H1 (cell line): ENCODE results near the gene YAF2. TPM values are rescaled to one million over a fixed set of nuclear protein-coding genes. Genes with fewer than 3 reads are reported as not detected.

Experiments
- CTCF ChIA-PET: fragments of 300-600 bp; sonication (Branson Sonifier 250); formaldehyde crosslinking; loops from one replicate; lab custom pipeline; 2021; ENCODE audit not compliant: partially characterized antibody; lab: Charles Lee
- POLR2A ChIA-PET: fragments of 300-600 bp; sonication (Branson Sonifier 250); formaldehyde crosslinking; loops from one replicate; lab custom pipeline; 2021; ENCODE audit warnings: inconsistent platforms; ENCODE audit not compliant: partially characterized antibody; lab: Charles Lee
- DNase-seq, 2 experiments: peaks; one replicate each; pipeline versions ENCODE4 v3.0.0 to v3.0.0-alpha.2; 2010 to 2022; ENCODE audit warnings: low spot score in 2 of 2, low read depth in 1 of 2, mixed read lengths in 1 of 2
- FAIRE-seq: peaks from 2 replicates; lab custom pipeline; 2011; peaks lifted over from hg19 to GRCh38; lab: Jason Lieb, UNC
- H2AFZ ChIP-seq: 2 replicates; pipeline ENCODE4 v1.8.1; 2012; ENCODE audit warnings: low read length, inconsistent platforms
- H2AK5ac ChIP-seq: 2 replicates; pipeline ENCODE4 v1.6.1; 2013; ENCODE audit warnings: low read depth, low read length
- H2BK120ac ChIP-seq: replicated peaks from 2 replicates; pipeline ENCODE3; 2013; ENCODE audit warnings: low read depth, low read length, inconsistent platforms
- H2BK12ac ChIP-seq: 2 replicates; pipeline ENCODE4 v1.6.1; 2013; ENCODE audit warnings: low read depth, low read length
- H2BK15ac ChIP-seq: 2 replicates; pipeline ENCODE4 v1.6.1; 2013; ENCODE audit warnings: low read length
- H2BK20ac ChIP-seq: 2 replicates; pipeline ENCODE4 v1.6.1; 2013; ENCODE audit warnings: low read length
- H2BK5ac ChIP-seq: 2 replicates; pipeline ENCODE4 v1.6.1; 2013; ENCODE audit warnings: low read depth, low read length
- H3K14ac ChIP-seq: 2 replicates; pipeline ENCODE4 v1.6.1; 2013; ENCODE audit warnings: inconsistent platforms; ENCODE audit not compliant: insufficient read length
- H3K18ac ChIP-seq: 2 replicates; pipeline ENCODE4 v1.6.1; 2013; ENCODE audit warnings: low read length; ENCODE audit errors: extremely low read depth
- H3K23ac ChIP-seq: 2 replicates; pipeline ENCODE4 v1.6.1; 2013; ENCODE audit warnings: inconsistent platforms; ENCODE audit not compliant: insufficient read length
- H3K23me2 ChIP-seq: 2 replicates; pipeline ENCODE4 v1.6.1; 2013; ENCODE audit warnings: low read depth, low read length
- H3K27ac ChIP-seq: 2 replicates; pipeline ENCODE4 v1.6.1; 2011; ENCODE audit warnings: low read depth, low read length, inconsistent platforms
- H3K27me3 ChIP-seq, 4 experiments: replicated peaks in 1 of 4; 1 replicate in 1 of 4; 2 replicates in 3 of 4; pipeline versions ENCODE4 v1.6.1 to v1.8.1; 2011 to 2013; ENCODE audit warnings: low read length in 3 of 4, mild to moderate bottlenecking in 3 of 4, inconsistent platforms in 2 of 4, mixed read lengths in 2 of 4, moderate library complexity in 1 of 4; ENCODE audit not compliant: control insufficient read depth in 3 of 4, insufficient read depth in 3 of 4; ENCODE audit errors: extremely low read depth in 1 of 4
- H3K36me3 ChIP-seq, 4 experiments: 2 replicates each; pipeline versions ENCODE4 v1.6.1 to v1.8.1; 2011 to 2013; ENCODE audit warnings: mild to moderate bottlenecking in 4 of 4, low read length in 3 of 4, moderate library complexity in 2 of 4, control low read depth in 1 of 4, inconsistent platforms in 1 of 4; ENCODE audit not compliant: insufficient read depth in 4 of 4, control insufficient read depth in 2 of 4
- H3K4ac ChIP-seq: replicated peaks from 2 replicates; pipeline ENCODE3; 2013; ENCODE audit warnings: low read length, low read depth, mixed read lengths, inconsistent platforms; ENCODE audit not compliant: insufficient read length
- H3K4me1 ChIP-seq, 4 experiments: replicated peaks in 1 of 4; 1 replicate in 1 of 4; 2 replicates in 3 of 4; pipeline versions ENCODE4 v1.6.1 to v1.8.1; 2011 to 2013; ENCODE audit warnings: low read length in 3 of 4, inconsistent platforms in 2 of 4, mixed read lengths in 1 of 4; ENCODE audit not compliant: insufficient read depth in 4 of 4, control insufficient read depth in 3 of 4
- H3K4me2 ChIP-seq, 2 experiments: 2 replicates each; pipeline versions ENCODE4 v1.6.1 to v1.8.1; 2011 to 2013; ENCODE audit warnings: low read depth in 2 of 2, low read length in 2 of 2, control low read depth in 1 of 2, inconsistent platforms in 1 of 2, mild to moderate bottlenecking in 1 of 2; ENCODE audit not compliant: insufficient read depth in 1 of 2
- H3K4me3 ChIP-seq, 4 experiments: fragments of 200-600, 300-600 bp in 1 of 4; sonication (generic), shearing (Covaris generic), sonication (Bioruptor Twin) in 1 of 4; 2 replicates each; pipeline versions ENCODE4 v1.5.1 to v1.8.1; 2011 to 2016; ENCODE audit warnings: low read length in 4 of 4, low read depth in 3 of 4, control low read depth in 2 of 4, inconsistent platforms in 2 of 4, mild to moderate bottlenecking in 2 of 4, mixed read lengths in 1 of 4, moderate library complexity in 1 of 4; ENCODE audit not compliant: insufficient read depth in 2 of 4; ENCODE audit errors: extremely low read depth in 1 of 4
- H3K56ac ChIP-seq: replicated peaks from 2 replicates; pipeline ENCODE3; 2013; ENCODE audit warnings: low read depth, mild to moderate bottlenecking, mixed read lengths, low read length, inconsistent platforms; ENCODE audit not compliant: insufficient read length
- H3K79me1 ChIP-seq: 2 replicates; pipeline ENCODE4 v1.6.1; 2013; ENCODE audit warnings: low read depth, low read length, control low read depth
- H3K79me2 ChIP-seq, 2 experiments: 2 replicates each; pipeline versions ENCODE4 v1.6.1 to v1.8.1; 2012 to 2013; ENCODE audit warnings: low read length in 2 of 2, mild to moderate bottlenecking in 2 of 2, inconsistent platforms in 1 of 2; ENCODE audit not compliant: insufficient read depth in 2 of 2, control insufficient read depth in 1 of 2
- H3K9ac ChIP-seq, 4 experiments: replicated peaks in 1 of 4; 1 replicate in 1 of 4; 2 replicates in 3 of 4; pipeline versions ENCODE4 v1.6.1 to v1.8.1; 2011 to 2013; ENCODE audit warnings: low read depth in 3 of 4, low read length in 3 of 4, control low read depth in 2 of 4, mild to moderate bottlenecking in 2 of 4, moderate library complexity in 2 of 4, inconsistent platforms in 1 of 4; ENCODE audit errors: extremely low read depth in 1 of 4
- H3K9me3 ChIP-seq, 2 experiments: 2 replicates each; pipeline versions ENCODE4 v1.6.1 to v1.8.1; 2012 to 2013; ENCODE audit warnings: mild to moderate bottlenecking in 2 of 2, moderate library complexity in 2 of 2, control low read depth in 1 of 2, inconsistent platforms in 1 of 2, low read depth in 1 of 2, low read length in 1 of 2, mixed read lengths in 1 of 2; ENCODE audit not compliant: insufficient read depth in 2 of 2
- H4K20me1 ChIP-seq, 2 experiments: replicated peaks in 1 of 2; 2 replicates each; pipeline versions ENCODE3 to v1.8.1; 2011 to 2013; ENCODE audit warnings: inconsistent platforms in 2 of 2, low read length in 2 of 2, mild to moderate bottlenecking in 1 of 2; ENCODE audit not compliant: insufficient read depth in 2 of 2, control insufficient read depth in 1 of 2
- H4K5ac ChIP-seq: 2 replicates; pipeline ENCODE4 v1.6.1; 2013; ENCODE audit warnings: low read length, low read depth, mixed read lengths, inconsistent platforms; ENCODE audit not compliant: insufficient read length
- H4K8ac ChIP-seq: 2 replicates; pipeline ENCODE4 v1.8.0; 2013; ENCODE audit warnings: mild to moderate bottlenecking, moderate library complexity, low read length, inconsistent platforms; ENCODE audit not compliant: insufficient read depth; ENCODE audit errors: extremely low read depth
- H4K91ac ChIP-seq: replicated peaks from 2 replicates; pipeline ENCODE3; 2013; ENCODE audit warnings: low read length, mixed read lengths, inconsistent platforms; ENCODE audit not compliant: insufficient read length
- POU5F1 ChIP-seq: IDR thresholded peaks from 2 replicates; pipeline ENCODE4 v1.6.1; 2011; ENCODE audit warnings: low read depth, mild to moderate bottlenecking, low read length, moderate library complexity
- polyA plus RNA-seq, 7 experiments: library from polyadenylated mRNA; depleted of rRNA in 3 of 7; stranded (reverse) in 5 of 7; unstranded in 2 of 7; fragments of >200 nt in 5 of 7; fragments of 200-250 nt in 2 of 7; gene quantifications; 1 replicate in 5 of 7; 2 replicates in 1 of 7; 4 replicates in 1 of 7; pipeline versions ENCODE4 v1.2.1 to v1.2.3, GENCODE V29; 2011 to 2013; ENCODE audit warnings: missing spikeins in 2 of 7, mixed read lengths in 2 of 7
- total RNA-seq: library from RNA; stranded (reverse); fragmentation: NEBNext Ultra II Directional; extraction: Animal tissue kit (Norgen Biotek cat#: 25700); gene quantifications from 2 replicates; pipeline ENCODE4 v1.2.1, GENCODE V29; 2021

The YAF2 gene
- total and polyA plus RNA-seq, 2 of the 8 experiments (the other 6 are each of a cell fraction or from before 2014, with no cell fraction given) = 0.50 to 2.2 TPM

GRCh38 chr12:42199007-42199406, 39.0 kb downstream of the YAF2 start:
- Histone ChIP-seq H2BK15ac (no peak overlapping the region), H3K23me2 (no peaks in the 10 kb centered on the region), H3K36me3 (no peaks in the 10 kb centered on the region), H3K27me3 (no peaks in the 10 kb centered on the region), H2BK120ac (no peak overlapping the region), H2BK5ac (no peak overlapping the region), H3K79me2 (no peaks in the 10 kb centered on the region), H4K20me1 (no peaks in the 10 kb centered on the region), H2BK12ac (no peak overlapping the region), H3K27ac (no peak overlapping the region), H2BK20ac (no peak overlapping the region), H3K18ac (no peak overlapping the region), H3K23ac (no peak overlapping the region), H3K9ac (no peak overlapping the region), H3K4me2 (no peak overlapping the region), H4K91ac (no peak overlapping the region), H3K56ac (no peak overlapping the region), H3K14ac (no peak overlapping the region), H3K4me1 (0 out of 7 replicates have a peak, but pooled peaks cover 0 to 2% (median 0%) of the 10 kb centered on the region in 4 experiments), H2AFZ (no peak overlapping the region), H4K8ac (no peak overlapping the region), H3K9me3 (no peaks in the 10 kb centered on the region), H3K4ac (no peak overlapping the region), H3K79me1 (no peaks in the 10 kb centered on the region), H4K5ac (no peak overlapping the region), H2AK5ac (no peak overlapping the region), H3K4me3 (no peak overlapping the region)
- no peak for FAIRE-seq
- no peak for DNase-seq
- CTCF ChIA-PET = no interaction called here
- TF ChIP-seq POU5F1 = no peak
- POLR2A ChIA-PET = no interaction called here
